GM18519 (cell line): ENCODE measurements around the gene ZNF446.
A peak's percentile ranks its signal among the peaks of the same experiment; 100 is the strongest.
"Not testable (repeated sequence)": the region's sequence is repeated elsewhere in the genome, so short reads cannot be mapped to it uniquely, and the experiment has no call there.

Experiments
- ATAC-seq: cut with Tn5 transposase; IDR thresholded peaks from one replicate; pipeline ENCODE4 v1.9.1; 2021; ENCODE audit warnings: mild to moderate bottlenecking, moderate library complexity; ENCODE audit not compliant: unreplicated experiment, low FRiP score

The ZNF446 gene

GRCh38 chr19:58475714-58476497, at the start of gene ZNF446:
Gene ZNF446 (plus strand): TSS chr19:58476352. CDS start chr19:58477219, 867 bp downstream.
- peak; percentile 72 for ATAC-seq

- ATAC-seq: no peak
Observed at GRCh38 chr19:58428617-58429016, 47.5 kb upstream of the ZNF446 start.

GRCh38 chr19:58429745-58430144, 46.4 kb upstream of the ZNF446 start:
- ATAC-seq: no peak

- no peak for ATAC-seq
Observed at GRCh38 chr19:58434217-58434616, 41.9 kb upstream of the ZNF446 start.

- ATAC-seq: peak; percentile 89
Observed at GRCh38 chr19:58439576-58440554, 36.3 kb upstream of the ZNF446 start, which contains the start of gene ZNF132. Gene ZNF132 (minus strand): TSS chr19:58440153. CDS start chr19:58439821, 332 bp downstream.

- ATAC-seq: no peak
Observed at GRCh38 chr19:58440556-58440955, 35.6 kb upstream of the ZNF446 start.

GRCh38 chr19:58442986-58443385, 33.2 kb upstream of the ZNF446 start:
- not testable (repeated sequence) for ATAC-seq

- not testable (repeated sequence) for ATAC-seq
Observed at GRCh38 chr19:58448860-58449259, 27.3 kb upstream of the ZNF446 start.

- ATAC-seq: not testable (repeated sequence)
Observed at GRCh38 chr19:58449980-58450379, 26.2 kb upstream of the ZNF446 start.

- no peak for ATAC-seq
Observed at GRCh38 chr19:58450856-58451357, 25.2 kb upstream of the ZNF446 start.

- ATAC-seq: peak; percentile 82
Observed at GRCh38 chr19:58451358-58452101, 24.6 kb upstream of the ZNF446 start, which contains the start of gene ZNF324B. Gene ZNF324B (plus strand): TSS chr19:58451622. CDS start chr19:58453702, 2,080 bp downstream.

GRCh38 chr19:58453743-58454142, 22.4 kb upstream of the ZNF446 start:
- ATAC-seq: no peak

GRCh38 chr19:58455306-58455705, 20.8 kb upstream of the ZNF446 start:
- no peak for ATAC-seq

GRCh38 chr19:58456111-58456510, 20.0 kb upstream of the ZNF446 start:
- ATAC-seq: no peak

- no peak for ATAC-seq
Observed at GRCh38 chr19:58460039-58460438, 16.1 kb upstream of the ZNF446 start.

GRCh38 chr19:58466089-58466759, 9.9 kb upstream of the ZNF446 start:
- no peak for ATAC-seq

- ATAC-seq: peak; percentile 77
Observed at GRCh38 chr19:58466760-58467589, 9.2 kb upstream of the ZNF446 start, which contains the start of gene ZNF324. Gene ZNF324 (plus strand): TSS chr19:58467080. CDS start chr19:58469186, 2,106 bp downstream.

- no peak for ATAC-seq
Observed at GRCh38 chr19:58468216-58468839, 7.8 kb upstream of the ZNF446 start.
